K562 (cell line): ENCODE data around the gene NCOA3. TPM values are rescaled to one million over a fixed set of nuclear protein-coding genes. Genes with fewer than 3 reads are reported as not detected.

Experiments used
- ATAC-seq: fragments of 200-7000 bp; cut with Tn5 transposase; 3 replicates; pipeline ENCODE4 v1.9.1; 2020; ENCODE audit warnings: moderate library complexity
- BruUV-seq: library from RNA; stranded (reverse); fragments of 400-500 nt; replicated peaks from 2 replicates; lab custom pipeline; 2021; lab: Mats Ljungman, UMichigan
- CTCF ChIA-PET: fragments of 300-600 bp; formaldehyde crosslinking; extraction: SDS; loops from one replicate; lab custom pipeline; 2021; ENCODE audit warnings: low intra/inter-chr PET ratio; lab: Yijun Ruan, JAX
- POLR2A ChIA-PET: fragments of 300-600, 350-650 bp; sonication (Branson Sonifier 250); formaldehyde crosslinking; extraction: SDS; loops from one replicate; lab custom pipeline; 2021; ENCODE audit warnings: antibody characterized with exemption, inconsistent platforms; lab: Yijun Ruan, JAX
- DNase-seq, 4 experiments: peaks; one replicate each; pipeline versions ENCODE4 v3.0.0 to v3.0.0-alpha.2; 2011 to 2018; ENCODE audit warnings: low spot score in 3 of 4, mixed read lengths in 3 of 4; ENCODE audit errors: extremely low read depth in 1 of 4
- FAIRE-seq: peaks from 2 replicates; lab custom pipeline; 2011; peaks lifted over from hg19 to GRCh38; lab: Jason Lieb, UNC
- H2AFZ ChIP-seq: 2 replicates; pipeline ENCODE4 v1.6.0; 2011; ENCODE audit warnings: low read depth, low read length, control low read depth, inconsistent platforms
- H3K27ac ChIP-seq: fragments of 200-600 bp; 3 replicates; pipeline ENCODE4 v1.8.0; 2011; ENCODE audit warnings: low read depth, mild to moderate bottlenecking, control low read depth, inconsistent platforms, low read length, moderate library complexity, mixed read lengths; ENCODE audit errors: extremely low read depth
- H3K27me3 ChIP-seq, 2 experiments: fragments of 300-600 bp in 1 of 2; 2 replicates in 1 of 2; 3 replicates in 1 of 2; pipeline versions ENCODE4 v1.6.0 to v1.8.0; 2011; ENCODE audit warnings: inconsistent platforms in 2 of 2, low read length in 2 of 2, mild to moderate bottlenecking in 1 of 2, mixed read lengths in 1 of 2, moderate library complexity in 1 of 2; ENCODE audit not compliant: control insufficient read depth in 2 of 2, insufficient read depth in 2 of 2
- H3K36me3 ChIP-seq: fragments of 300-600 bp; 3 replicates; pipeline ENCODE4 v1.8.0; 2011; ENCODE audit warnings: mild to moderate bottlenecking, low read length, inconsistent platforms; ENCODE audit not compliant: control insufficient read depth, insufficient read depth
- H3K4me1 ChIP-seq, 2 experiments: fragments of 200-600 bp in 1 of 2; replicated peaks in 1 of 2; 2 replicates in 1 of 2; 3 replicates in 1 of 2; pipeline versions ENCODE4 v1.5.1 to v1.8.0; 2011; ENCODE audit warnings: inconsistent platforms in 2 of 2, low read length in 2 of 2, mild to moderate bottlenecking in 1 of 2, mixed read lengths in 1 of 2, moderate library complexity in 1 of 2; ENCODE audit not compliant: control insufficient read depth in 2 of 2, insufficient read depth in 2 of 2
- H3K4me2 ChIP-seq: 2 replicates; pipeline ENCODE4 v1.6.1; 2011; ENCODE audit warnings: low read length, control low read depth, inconsistent platforms, mixed read lengths; ENCODE audit not compliant: insufficient read depth
- H3K4me3 ChIP-seq: fragments of 200-600 bp; sonication (generic), shearing (Covaris generic); 2 replicates; pipeline ENCODE4 v1.5.1; 2016; ENCODE audit warnings: control low read depth, inconsistent platforms
- H3K79me2 ChIP-seq: fragments of 200-600 bp; 3 replicates; pipeline ENCODE4 v1.8.0; 2011; ENCODE audit warnings: low read length, inconsistent platforms; ENCODE audit not compliant: control insufficient read depth, insufficient read depth
- H3K9ac ChIP-seq, 2 experiments: 2 replicates each; pipeline versions ENCODE4 v1.6.0 to v1.6.1; 2011; ENCODE audit warnings: low read depth in 2 of 2, low read length in 2 of 2, control low read depth in 1 of 2, inconsistent platforms in 1 of 2, mild to moderate bottlenecking in 1 of 2, mixed read lengths in 1 of 2; ENCODE audit not compliant: insufficient read depth in 1 of 2
- H3K9me1 ChIP-seq: one replicate; pipeline ENCODE4 v1.6.0; 2011; ENCODE audit warnings: inconsistent platforms, mild to moderate bottlenecking, low read length, moderate library complexity; ENCODE audit not compliant: control insufficient read depth, insufficient read depth
- H3K9me3 ChIP-seq: replicated peaks from 2 replicates; pipeline ENCODE4 v1.5.1; 2011; ENCODE audit warnings: low read depth, low read length, inconsistent platforms; ENCODE audit not compliant: control insufficient read depth, insufficient read depth
- H4K20me1 ChIP-seq: replicated peaks from 2 replicates; pipeline ENCODE4 v1.6.1; 2011; ENCODE audit warnings: low read length, inconsistent platforms, mixed read lengths; ENCODE audit not compliant: control insufficient read depth, insufficient read depth
- CEBPB ChIP-seq: fragments of 450-650 bp; IDR thresholded peaks from 2 replicates; pipeline ENCODE4 v1.6.1; 2016; ENCODE audit warnings: missing genetic modification characterization, missing compliant biosample characterization
- FOXK1 ChIP-seq: sonication (generic); formaldehyde crosslinking; IDR thresholded peaks from 2 replicates; pipeline ENCODE4 v1.8.0; 2022; ENCODE audit warnings: missing genetic modification reagents, mild to moderate bottlenecking, borderline replicate concordance
- WGBS: fragments of 100-300 bp; shearing (Covaris generic); methylation state at CpG from one replicate; pipeline ENCODE4 v1.1.6; 2016; ENCODE audit warnings: low coverage, mixed read lengths; ENCODE audit not compliant: insufficient coverage; ENCODE audit errors: missing lambda C conversion rate; 5-methylcytosine and 5-hydroxymethylcytosine counted together
- in situ Hi-C: fragments of 300-500 bp; cut with MboI; formaldehyde crosslinking; loops from 4 replicates; pipeline ENCODE4 v1.15.0; 2018; ENCODE audit warnings: inconsistent platforms, mixed read lengths
- intact Hi-C: fragments of 100-400 bp; cut with micrococcal nuclease; formaldehyde crosslinking; loops from 2 replicates; pipeline ENCODE4 v1.14.2; 2022
- polyA plus RNA-seq, 8 experiments: library from polyadenylated mRNA; depleted of rRNA in 4 of 8; stranded (reverse) in 5 of 8; unstranded in 3 of 8; fragments of >200 nt; fragmentation: Nextera tagmentation in 2 of 8; fragmentation: Illumina TruSeq in 1 of 8; extraction: Ambion mirVana in 2 of 8; extraction: Trizol in 1 of 8; gene quantifications; 2 replicates each; pipeline versions ENCODE4 v1.2.1 to v1.2.3, GENCODE V29; 2011 to 2014; ENCODE audit warnings: inconsistent platforms in 1 of 8, missing spikeins in 1 of 8
- total RNA-seq, 7 experiments: library from RNA; depleted of rRNA in 6 of 7; stranded (reverse); fragments of >200 nt in 6 of 7; fragmentation: Illumina TruSeq in 2 of 7; extraction: Trizol in 2 of 7; gene quantifications; 2 replicates each; pipeline versions ENCODE4 v1.2.1 to v1.2.3, GENCODE V29; 2011 to 2021; ENCODE audit warnings: low replicate concordance in 1 of 7
- TF ChIP-seq, protein P1 (sequence below), 3 experiments: fragments of 200-800 bp in 1 of 3; fragments of 250-450 bp in 1 of 3; fragments of 450-650 bp in 1 of 3; sonication (Bioruptor Pico) in 1 of 3; sonication (Bioruptor generic) in 1 of 3; formaldehyde crosslinking in 1 of 3; IDR thresholded peaks; 2 replicates each; pipeline versions ENCODE4 v1.6.1 to v1.8.0; 2016 to 2022; ENCODE audit warnings: mild to moderate bottlenecking in 2 of 3, missing genetic modification characterization in 2 of 3, missing compliant biosample characterization in 1 of 3, moderate library complexity in 1 of 3

Gene NCOA3
- total and polyA plus RNA-seq, 9 of the 15 experiments (the other 6 are each of a cell fraction or from before 2014, with no cell fraction given), result 3.2 to 24.3 (median 14.4) TPM

DNA sequence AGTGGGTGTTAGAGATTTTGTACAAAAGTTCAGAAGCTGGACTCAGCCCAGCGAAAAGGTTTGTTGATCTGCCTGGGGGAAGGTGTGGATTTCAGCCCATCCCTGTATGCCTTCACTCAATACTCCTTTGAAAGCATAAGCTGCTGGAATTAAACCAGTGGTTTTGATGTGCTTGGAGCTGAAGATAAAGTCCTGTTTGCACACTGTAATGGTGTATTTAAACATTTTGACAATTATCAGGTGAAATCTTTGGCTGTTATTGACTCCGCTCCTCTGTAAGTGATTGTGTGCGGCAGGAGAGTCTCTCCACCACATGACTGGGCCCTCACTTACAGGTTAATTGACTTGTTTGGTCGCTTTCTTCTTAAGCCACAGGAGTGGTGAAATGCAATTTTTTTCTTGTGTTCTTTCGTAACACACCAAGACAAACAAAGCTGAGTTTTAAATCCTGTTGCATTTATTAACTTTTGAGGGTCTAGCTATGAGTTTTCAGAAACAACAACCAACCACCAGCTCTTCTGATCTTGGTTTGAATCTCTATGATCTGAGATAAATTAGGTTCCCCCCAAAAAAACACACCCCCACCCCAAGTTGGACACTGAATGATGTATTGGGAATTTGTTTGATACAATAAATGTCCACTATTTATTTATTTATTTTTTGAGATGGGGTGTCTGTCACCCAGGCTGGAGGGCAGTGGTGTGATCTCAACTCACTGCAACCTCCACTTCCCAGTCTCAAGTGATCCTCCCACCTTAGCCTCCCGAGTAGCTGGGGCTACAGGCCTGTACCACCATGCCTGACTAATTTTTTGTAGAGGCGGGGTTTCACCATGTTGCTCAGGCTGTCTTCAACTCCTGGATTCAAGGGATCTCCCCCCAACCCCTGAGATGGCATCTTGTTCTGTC lies 46.3 kb upstream of the NCOA3 start:
- no peaks in the 10 kb centered on the region for H4K20me1 ChIP-seq
- no peaks in the 10 kb centered on the region for H3K36me3 ChIP-seq
- H3K9ac ChIP-seq, result no peak overlapping the region
- FAIRE-seq (no peak), DNase-seq (no peak), ATAC-seq (0 out of 3 replicates have a peak, but pooled peaks have one; percentile 21)
- H2AFZ ChIP-seq, result peak overlapping the region; percentile 43; the same call in 1 of the 2 replicates
- H3K27me3 ChIP-seq, result no peaks in the 10 kb centered on the region
- no peaks in the 10 kb centered on the region for H3K9me1 ChIP-seq
- ChIA-PET POLR2A (interaction anchor here (0.6 to 3.2 kb wide), 7 partner anchors 8 to 210 kb away, joined by 3 to 15 read pairs (median 4); no protein-coding TSS in a partner anchor), CTCF (no interaction called here)
- no peak overlapping the region for H3K4me2 ChIP-seq
- 53% methylated on average over 7 of the region's 7 CpGs for WGBS
- TF ChIP-seq FOXK1 (CRISPR knock-in tag), result no peak
- TF ChIP-seq, protein P1, sequence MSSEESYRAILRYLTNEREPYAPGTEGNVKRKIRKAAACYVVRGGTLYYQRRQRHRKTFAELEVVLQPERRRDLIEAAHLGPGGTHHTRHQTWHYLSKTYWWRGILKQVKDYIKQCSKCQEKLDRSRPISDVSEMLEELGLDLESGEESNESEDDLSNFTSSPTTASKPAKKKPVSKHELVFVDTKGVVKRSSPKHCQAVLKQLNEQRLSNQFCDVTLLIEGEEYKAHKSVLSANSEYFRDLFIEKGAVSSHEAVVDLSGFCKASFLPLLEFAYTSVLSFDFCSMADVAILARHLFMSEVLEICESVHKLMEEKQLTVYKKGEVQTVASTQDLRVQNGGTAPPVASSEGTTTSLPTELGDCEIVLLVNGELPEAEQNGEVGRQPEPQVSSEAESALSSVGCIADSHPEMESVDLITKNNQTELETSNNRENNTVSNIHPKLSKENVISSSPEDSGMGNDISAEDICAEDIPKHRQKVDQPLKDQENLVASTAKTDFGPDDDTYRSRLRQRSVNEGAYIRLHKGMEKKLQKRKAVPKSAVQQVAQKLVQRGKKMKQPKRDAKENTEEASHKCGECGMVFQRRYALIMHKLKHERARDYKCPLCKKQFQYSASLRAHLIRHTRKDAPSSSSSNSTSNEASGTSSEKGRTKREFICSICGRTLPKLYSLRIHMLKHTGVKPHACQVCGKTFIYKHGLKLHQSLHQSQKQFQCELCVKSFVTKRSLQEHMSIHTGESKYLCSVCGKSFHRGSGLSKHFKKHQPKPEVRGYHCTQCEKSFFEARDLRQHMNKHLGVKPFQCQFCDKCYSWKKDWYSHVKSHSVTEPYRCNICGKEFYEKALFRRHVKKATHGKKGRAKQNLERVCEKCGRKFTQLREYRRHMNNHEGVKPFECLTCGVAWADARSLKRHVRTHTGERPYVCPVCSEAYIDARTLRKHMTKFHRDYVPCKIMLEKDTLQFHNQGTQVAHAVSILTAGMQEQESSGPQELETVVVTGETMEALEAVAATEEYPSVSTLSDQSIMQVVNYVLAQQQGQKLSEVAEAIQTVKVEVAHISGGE (CRISPR knock-in tag; IDR thresholded peaks at IDR 0.05), result peak in 1 of 3 experiments; percentile 90; a peak in 2 of 6 replicates
- peak; percentile 40; the same call in 1 of the 2 replicates for TF ChIP-seq CEBPB (tag)
- no peaks in the 10 kb centered on the region for H3K9me3 ChIP-seq
- H3K79me2 ChIP-seq, result no peaks in the 10 kb centered on the region
- intact Hi-C loops (no loop called here), in situ Hi-C loops (no loop called here)
- BruUV-seq, result no TSS peak
- H3K4me3 ChIP-seq, result no peak overlapping the region
- peaks cover 6 to 7% of the 10 kb centered on the region in 2 experiments; a peak in 4 of 5 replicates for H3K4me1 ChIP-seq
- no peak overlapping the region for H3K27ac ChIP-seq
